ENCODE measurements around the gene TNPO1. TPM values are rescaled to one million over a fixed set of nuclear protein-coding genes. Genes with fewer than 3 reads are reported as not detected.
A peak's percentile ranks its signal among the peaks of the same experiment; 100 is the strongest.

TNPO1 gene
- total and polyA plus RNA-seq, 12 donors, result 4.7 to 228 (median 82.5) TPM

DNA sequence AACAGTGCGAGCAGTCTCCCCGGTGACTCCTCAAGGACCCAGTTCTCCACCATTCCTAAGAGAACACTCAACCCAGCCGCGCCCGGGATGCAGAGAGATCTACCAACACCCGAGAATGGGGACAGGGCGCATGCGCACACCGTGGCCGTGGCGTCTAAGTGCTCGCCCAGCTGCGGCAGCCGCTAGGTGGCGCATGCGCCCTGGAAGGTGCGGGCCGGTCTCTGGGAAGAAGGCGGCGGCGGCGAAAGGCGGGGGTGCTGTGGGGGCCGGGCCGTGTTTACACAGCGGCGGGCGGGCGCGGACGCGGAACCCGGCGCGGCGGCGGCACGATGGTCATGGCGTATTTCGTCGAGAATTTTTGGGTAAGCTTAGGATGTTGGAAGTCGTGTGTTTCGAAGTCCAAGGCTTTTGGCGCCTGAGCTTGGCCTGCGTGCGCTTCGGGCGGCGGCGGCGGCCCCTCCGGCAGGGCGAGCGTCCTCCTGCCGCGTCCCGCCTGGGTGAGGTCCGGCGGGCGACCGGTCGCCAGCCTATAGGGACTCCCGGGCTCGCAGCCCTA lies 139.4 kb downstream of the TNPO1 start, which contains the start of gene FCHO2:
TSS of gene FCHO2 (plus strand) at position 274 of the 556 bp plus-strand sequence. CDS start at position 330, 56 bp downstream.
- intact Hi-C loops (cut with DNase I), result no loop called here
- peak within 1 kb of the TSS; percentile 93 to 99 (median 97) for H3K27ac ChIP-seq
- H3K4me3 ChIP-seq, result peak within 1 kb of the TSS; percentile 18 to 94 (median 64)
- 0 to 2% (median 1%) methylated on average over 23 to 64 of the region's 64 CpGs; no CpG with 5 or more reads in 1 of the 4 donors for WGBS, 4 donors
- peaks cover 12 to 23% of the 10 kb centered on the region in 2 donors for H3K4me1 ChIP-seq (replicated peaks in 1 of 2)
- H3K9me3 ChIP-seq (replicated peaks in 1 of 3), result no peaks in the 10 kb centered on the region
- DNase-seq, result peak; percentile 98 to 99 (median 98)
- TF ChIP-seq POLR2A (IDR thresholded peaks at IDR 0.05), result peak in 1 of 2 donors; percentile 84
- TF ChIP-seq, protein P1, sequence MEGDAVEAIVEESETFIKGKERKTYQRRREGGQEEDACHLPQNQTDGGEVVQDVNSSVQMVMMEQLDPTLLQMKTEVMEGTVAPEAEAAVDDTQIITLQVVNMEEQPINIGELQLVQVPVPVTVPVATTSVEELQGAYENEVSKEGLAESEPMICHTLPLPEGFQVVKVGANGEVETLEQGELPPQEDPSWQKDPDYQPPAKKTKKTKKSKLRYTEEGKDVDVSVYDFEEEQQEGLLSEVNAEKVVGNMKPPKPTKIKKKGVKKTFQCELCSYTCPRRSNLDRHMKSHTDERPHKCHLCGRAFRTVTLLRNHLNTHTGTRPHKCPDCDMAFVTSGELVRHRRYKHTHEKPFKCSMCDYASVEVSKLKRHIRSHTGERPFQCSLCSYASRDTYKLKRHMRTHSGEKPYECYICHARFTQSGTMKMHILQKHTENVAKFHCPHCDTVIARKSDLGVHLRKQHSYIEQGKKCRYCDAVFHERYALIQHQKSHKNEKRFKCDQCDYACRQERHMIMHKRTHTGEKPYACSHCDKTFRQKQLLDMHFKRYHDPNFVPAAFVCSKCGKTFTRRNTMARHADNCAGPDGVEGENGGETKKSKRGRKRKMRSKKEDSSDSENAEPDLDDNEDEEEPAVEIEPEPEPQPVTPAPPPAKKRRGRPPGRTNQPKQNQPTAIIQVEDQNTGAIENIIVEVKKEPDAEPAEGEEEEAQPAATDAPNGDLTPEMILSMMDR (IDR thresholded peaks at IDR 0.05), result peak; percentile 69 to 98 (median 84)
- H3K36me3 ChIP-seq (replicated peaks in 1 of 2), result no peaks in the 10 kb centered on the region
- H3K27me3 ChIP-seq, result no peaks in the 10 kb centered on the region

DNA sequence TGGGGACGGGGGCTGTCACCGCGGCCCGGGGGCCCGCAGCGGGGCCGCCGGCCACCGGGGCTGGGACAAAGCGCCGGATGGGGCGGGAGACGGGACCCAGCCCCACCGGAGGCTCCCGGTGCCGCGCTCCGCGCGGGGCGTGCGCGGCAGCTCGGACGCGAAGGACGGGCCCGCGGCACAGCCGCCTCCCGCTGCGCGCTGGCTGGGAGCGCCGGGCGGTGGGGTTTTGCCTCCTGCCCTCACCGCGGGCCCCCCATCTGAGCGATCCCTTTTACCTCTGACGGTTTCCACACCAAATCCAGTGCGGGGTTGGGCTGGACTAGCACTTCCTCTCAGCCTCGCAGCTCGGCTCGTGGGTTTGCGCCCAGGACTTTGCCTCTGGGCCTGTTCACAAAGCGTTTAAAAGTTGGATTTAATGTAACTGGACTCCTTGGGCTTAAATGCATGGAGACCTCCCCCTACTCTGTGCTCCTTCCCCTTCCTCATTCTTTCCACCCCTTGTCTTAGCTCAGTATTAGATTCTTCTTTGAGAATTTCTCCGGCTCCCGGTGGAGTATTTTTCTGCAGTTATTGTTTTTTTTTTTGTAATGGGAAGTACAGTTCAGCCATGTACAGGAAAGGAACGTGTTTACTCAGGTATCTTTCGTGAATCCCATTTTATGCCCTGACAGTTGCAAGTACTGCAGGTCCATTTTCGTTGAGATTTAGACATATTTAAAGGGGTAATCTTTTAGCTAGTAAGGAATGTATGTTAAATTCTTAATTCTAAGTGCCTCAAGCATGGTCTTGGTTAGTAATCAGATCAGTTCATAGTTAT lies 140.1 kb downstream of the TNPO1 start:
- Histone ChIP-seq H3K4me1 (replicated peaks in 1 of 2) (peaks cover 12 to 23% of the 10 kb centered on the region in 2 donors), H3K4me3 (peak overlapping the region; percentile 18 to 94 (median 64)), H3K27ac (peak overlapping the region; percentile 93 to 99 (median 97)), H3K27me3 (no peaks in the 10 kb centered on the region), H3K9me3 (replicated peaks in 1 of 3) (no peaks in the 10 kb centered on the region), H3K36me3 (replicated peaks in 1 of 2) (no peaks in the 10 kb centered on the region)
- DNase-seq, result peak; percentile 54 to 74 (median 61)
- intact Hi-C loops (cut with DNase I), result no loop called here
- 0 to 4% (median 0%) methylated on average over 7 to 51 of the region's 51 CpGs for WGBS, 4 donors
- TF ChIP-seq, protein P1 (IDR thresholded peaks at IDR 0.05), result no peak
- TF ChIP-seq POLR2A (IDR thresholded peaks at IDR 0.05), result peak in 1 of 2 donors; percentile 32

DNA sequence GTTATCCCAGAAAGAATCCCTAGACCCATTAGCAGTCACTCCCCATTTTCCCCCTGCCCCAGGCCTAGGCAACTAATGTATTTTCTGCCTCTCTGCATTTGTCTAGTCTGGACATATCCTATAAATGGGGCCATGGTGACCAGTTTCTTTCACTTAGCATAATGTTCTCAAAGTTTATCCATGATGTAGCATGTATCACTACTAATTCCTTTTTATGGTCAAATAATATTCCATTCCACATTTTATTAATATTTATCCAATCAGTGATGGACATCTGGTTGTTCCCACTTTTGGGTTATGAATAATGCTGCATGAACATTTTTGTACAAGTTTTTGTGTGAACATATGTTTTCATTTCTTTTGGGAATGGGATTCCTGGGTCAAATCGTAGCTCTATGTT lies 140.9 kb downstream of the TNPO1 start:
- peak overlapping the region in 2 of 5 donors; percentile 97 to 98 for H3K27ac ChIP-seq

DNA sequence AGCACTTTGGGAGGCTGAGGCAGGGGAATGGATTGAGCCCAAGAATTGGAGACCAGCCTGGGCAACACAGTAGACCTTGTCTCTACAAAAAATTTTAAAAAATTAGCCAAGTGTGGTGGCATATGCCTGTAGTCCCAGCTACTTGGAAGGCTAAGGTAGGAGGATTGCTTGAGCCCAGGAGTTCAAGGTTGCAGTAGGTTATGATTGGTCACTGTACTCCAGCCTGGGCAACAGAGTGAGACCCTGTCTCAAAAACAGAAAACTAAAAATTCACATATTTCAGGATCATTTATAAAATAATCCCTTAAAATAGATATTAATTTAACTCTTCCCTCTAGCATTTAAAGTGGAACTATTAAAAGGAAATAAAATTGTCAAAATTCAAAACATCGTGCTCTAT lies 142.8 kb downstream of the TNPO1 start:
- H3K4me3 ChIP-seq, result no peak overlapping the region
- no peaks in the 10 kb centered on the region for H3K36me3 ChIP-seq (replicated peaks in 1 of 2)
- WGBS, 4 donors, result 87 to 100% (median 97%) methylated on average over 1 of the region's 1 CpG
- H3K4me1 ChIP-seq (replicated peaks in 1 of 2), result peaks cover 12 to 23% of the 10 kb centered on the region in 2 donors
- H3K27me3 ChIP-seq, result no peaks in the 10 kb centered on the region
- TF ChIP-seq POLR2A (IDR thresholded peaks at IDR 0.05), result no peak
- TF ChIP-seq, protein P1 (IDR thresholded peaks at IDR 0.05), result no peak
- intact Hi-C loops (cut with DNase I), result no loop called here
- no peak overlapping the region for H3K27ac ChIP-seq
- no peak for DNase-seq
- H3K9me3 ChIP-seq (replicated peaks in 1 of 3), result no peaks in the 10 kb centered on the region

More for the DNA sequence above, 140.9 kb downstream of the TNPO1 start:
- peak overlapping the region in 1 of 4 donors; percentile 94 for H3K4me3 ChIP-seq
- no peaks in the 10 kb centered on the region for H3K27me3 ChIP-seq
- peaks cover 12 to 23% of the 10 kb centered on the region in 2 donors for H3K4me1 ChIP-seq (replicated peaks in 1 of 2)
- no peaks in the 10 kb centered on the region for H3K36me3 ChIP-seq (replicated peaks in 1 of 2)
- no peak for DNase-seq
- 55 to 91% (median 78%) methylated on average over 1 of the region's 1 CpG for WGBS, 4 donors
- intact Hi-C loops (cut with DNase I), result no loop called here
- TF ChIP-seq, protein P1 (IDR thresholded peaks at IDR 0.05), result no peak
- no peak for TF ChIP-seq POLR2A (IDR thresholded peaks at IDR 0.05)
- no peaks in the 10 kb centered on the region for H3K9me3 ChIP-seq (replicated peaks in 1 of 3)

All from adrenal gland (tissue), 12 donors.